ENCODE data around the gene HPCA. TPM values are rescaled to one million over a fixed set of nuclear protein-coding genes. Genes with fewer than 3 reads are reported as not detected.

Gene HPCA
- total and polyA plus RNA-seq, 7 donors, result 1.2 to 1.9 (median 1.8) TPM; not detected in 4

DNA sequence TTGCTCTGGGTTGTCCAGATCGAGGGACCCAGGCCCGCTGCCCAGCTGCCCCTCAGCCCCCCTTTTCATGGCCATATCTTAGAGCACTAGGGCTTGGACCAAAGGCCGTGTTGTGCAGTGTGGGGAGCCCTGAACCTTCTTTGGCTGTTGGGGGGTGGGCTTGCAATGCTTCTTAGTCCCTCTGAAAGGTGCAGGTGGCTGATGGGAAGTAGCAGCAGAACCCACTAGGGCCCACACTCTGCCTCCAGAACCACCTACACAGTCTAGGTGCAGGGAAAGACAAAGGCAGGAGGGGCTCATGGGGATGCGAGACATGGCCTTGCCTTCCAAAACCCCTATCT, 2.3 kb upstream of the HPCA start:
- Histone ChIP-seq H3K4me3 (no peak overlapping the region), H3K9me3 (no peaks in the 10 kb centered on the region), H3K4me1 (peaks cover 0 to 15% (median 15%) of the 10 kb centered on the region in 4 donors), H3K36me3 (no peaks in the 10 kb centered on the region), H3K27ac (no peak overlapping the region), H3K27me3 (peaks cover 16 to 39% (median 35%) of the 10 kb centered on the region in 3 donors)
- TF ChIP-seq POLR2AphosphoS5 (IDR thresholded peaks at IDR 0.05) (no peak), POLR2A (IDR thresholded peaks at IDR 0.05) (no peak), EP300 (IDR thresholded peaks at IDR 0.05) (no peak)
- TF ChIP-seq, protein P1, sequence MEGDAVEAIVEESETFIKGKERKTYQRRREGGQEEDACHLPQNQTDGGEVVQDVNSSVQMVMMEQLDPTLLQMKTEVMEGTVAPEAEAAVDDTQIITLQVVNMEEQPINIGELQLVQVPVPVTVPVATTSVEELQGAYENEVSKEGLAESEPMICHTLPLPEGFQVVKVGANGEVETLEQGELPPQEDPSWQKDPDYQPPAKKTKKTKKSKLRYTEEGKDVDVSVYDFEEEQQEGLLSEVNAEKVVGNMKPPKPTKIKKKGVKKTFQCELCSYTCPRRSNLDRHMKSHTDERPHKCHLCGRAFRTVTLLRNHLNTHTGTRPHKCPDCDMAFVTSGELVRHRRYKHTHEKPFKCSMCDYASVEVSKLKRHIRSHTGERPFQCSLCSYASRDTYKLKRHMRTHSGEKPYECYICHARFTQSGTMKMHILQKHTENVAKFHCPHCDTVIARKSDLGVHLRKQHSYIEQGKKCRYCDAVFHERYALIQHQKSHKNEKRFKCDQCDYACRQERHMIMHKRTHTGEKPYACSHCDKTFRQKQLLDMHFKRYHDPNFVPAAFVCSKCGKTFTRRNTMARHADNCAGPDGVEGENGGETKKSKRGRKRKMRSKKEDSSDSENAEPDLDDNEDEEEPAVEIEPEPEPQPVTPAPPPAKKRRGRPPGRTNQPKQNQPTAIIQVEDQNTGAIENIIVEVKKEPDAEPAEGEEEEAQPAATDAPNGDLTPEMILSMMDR (IDR thresholded peaks at IDR 0.05), result no peak
- DNase-seq, result no peak
- intact Hi-C loops (cut with DNase I), result no loop called here
- 67 to 72% methylated on average over 4 of the region's 4 CpGs for WGBS, 2 donors

DNA sequence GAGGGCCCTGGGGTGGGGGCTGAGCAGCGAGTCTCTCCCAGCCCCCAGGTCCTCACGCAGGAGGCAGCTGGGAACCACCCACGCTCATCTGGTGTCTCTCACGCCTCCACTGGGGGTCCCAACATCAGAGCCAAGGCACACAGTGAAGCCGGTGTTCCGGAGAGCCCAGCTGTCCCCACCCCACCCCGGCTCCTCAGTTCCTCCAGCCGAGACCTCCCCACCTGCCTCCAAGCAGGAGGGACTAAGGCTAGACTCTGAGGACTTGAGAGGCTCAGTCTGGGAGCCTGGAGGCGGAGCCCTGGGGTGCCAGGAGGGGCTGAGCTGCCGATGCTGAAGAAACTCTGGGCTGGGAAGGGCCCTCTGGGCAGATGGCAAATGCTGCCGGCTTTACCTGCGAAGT, 1.6 kb upstream of the HPCA start:
- Histone ChIP-seq H3K4me1 (peaks cover 0 to 15% (median 15%) of the 10 kb centered on the region in 4 donors), H3K9me3 (no peaks in the 10 kb centered on the region), H3K27me3 (peaks cover 16 to 39% (median 35%) of the 10 kb centered on the region in 3 donors), H3K4me3 (no peak overlapping the region), H3K27ac (no peak overlapping the region), H3K36me3 (no peaks in the 10 kb centered on the region)
- no peak for DNase-seq
- intact Hi-C loops (cut with DNase I), result no loop called here
- TF ChIP-seq, protein P1 (IDR thresholded peaks at IDR 0.05), result no peak
- no peak for TF ChIP-seq POLR2A (IDR thresholded peaks at IDR 0.05)
- TF ChIP-seq POLR2AphosphoS5 (IDR thresholded peaks at IDR 0.05), result no peak
- 50 to 65% methylated on average over 12 of the region's 12 CpGs for WGBS, 2 donors

DNA sequence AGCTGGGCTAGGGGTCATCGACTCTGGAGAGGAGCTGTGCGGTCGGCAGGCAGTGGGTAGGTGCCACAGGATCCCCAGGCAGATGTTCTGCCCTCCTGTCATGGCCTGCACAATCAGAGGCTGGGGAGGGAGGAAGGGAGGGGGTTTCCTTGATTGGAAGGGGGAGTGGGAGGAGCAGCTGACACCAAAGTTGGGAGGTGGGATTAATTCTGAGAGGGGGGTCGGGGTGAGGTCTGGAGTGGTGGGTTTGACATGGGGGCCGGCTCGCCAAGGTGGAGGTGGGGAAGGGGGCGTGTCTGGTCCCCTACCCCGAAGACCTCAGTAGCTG, 651 bp upstream of the HPCA start:
- H3K27ac ChIP-seq, result no peak overlapping the region
- H3K9me3 ChIP-seq, result no peaks in the 10 kb centered on the region
- no peak for DNase-seq
- intact Hi-C loops (cut with DNase I), result no loop called here
- WGBS, 2 donors, result 19 to 22% methylated on average over 8 of the region's 8 CpGs
- H3K36me3 ChIP-seq, result no peaks in the 10 kb centered on the region
- no peak overlapping the region for H3K4me3 ChIP-seq
- H3K27me3 ChIP-seq, result peaks cover 16 to 43% (median 36%) of the 10 kb centered on the region in 3 donors
- H3K4me1 ChIP-seq, result peaks cover 0 to 15% (median 15%) of the 10 kb centered on the region in 4 donors
- TF ChIP-seq, protein P1 (IDR thresholded peaks at IDR 0.05), result no peak
- TF ChIP-seq EP300 (IDR thresholded peaks at IDR 0.05) (no peak), POLR2A (IDR thresholded peaks at IDR 0.05) (no peak), POLR2AphosphoS5 (IDR thresholded peaks at IDR 0.05) (no peak)

DNA sequence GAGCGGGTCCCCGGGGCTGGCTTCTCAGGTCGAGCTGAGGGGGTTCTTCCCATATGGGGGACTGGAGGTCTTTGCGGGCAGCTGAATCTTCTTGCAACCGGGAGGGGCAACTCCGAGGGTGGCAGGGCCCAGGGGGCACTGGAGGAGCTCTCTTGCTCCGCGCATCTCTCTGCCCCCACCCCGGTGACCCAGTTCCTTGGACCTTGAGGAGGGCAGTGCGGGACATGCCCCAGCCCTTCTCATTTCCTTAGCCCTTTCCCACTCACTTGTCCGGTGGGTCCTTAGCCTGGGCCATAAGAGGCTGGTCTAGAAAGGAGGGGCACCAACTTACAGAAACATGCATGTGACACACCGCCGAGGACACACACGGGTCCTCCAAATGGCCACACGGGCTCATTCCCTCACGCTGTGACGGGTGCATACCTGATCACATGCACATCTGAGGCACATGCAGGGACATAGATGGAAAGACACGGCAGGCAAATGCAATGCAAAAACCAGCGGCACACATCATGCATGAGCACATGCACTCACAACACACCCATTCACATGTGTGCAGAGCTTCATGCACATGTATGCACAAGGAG, 630 bp downstream of the HPCA start:
- Histone ChIP-seq H3K9me3 (no peaks in the 10 kb centered on the region), H3K4me3 (no peak overlapping the region), H3K4me1 (peaks cover 0 to 15% (median 12%) of the 10 kb centered on the region in 4 donors), H3K36me3 (no peaks in the 10 kb centered on the region), H3K27ac (no peak overlapping the region), H3K27me3 (peaks cover 16 to 56% (median 44%) of the 10 kb centered on the region in 3 donors)
- intact Hi-C loops (cut with DNase I), result no loop called here
- WGBS, 2 donors, result 43 to 48% methylated on average over 19 of the region's 19 CpGs
- TF ChIP-seq POLR2AphosphoS5 (IDR thresholded peaks at IDR 0.05) (no peak), POLR2A (IDR thresholded peaks at IDR 0.05) (no peak), EP300 (IDR thresholded peaks at IDR 0.05) (no peak)
- TF ChIP-seq, protein P1 (IDR thresholded peaks at IDR 0.05), result no peak
- no peak for DNase-seq

DNA sequence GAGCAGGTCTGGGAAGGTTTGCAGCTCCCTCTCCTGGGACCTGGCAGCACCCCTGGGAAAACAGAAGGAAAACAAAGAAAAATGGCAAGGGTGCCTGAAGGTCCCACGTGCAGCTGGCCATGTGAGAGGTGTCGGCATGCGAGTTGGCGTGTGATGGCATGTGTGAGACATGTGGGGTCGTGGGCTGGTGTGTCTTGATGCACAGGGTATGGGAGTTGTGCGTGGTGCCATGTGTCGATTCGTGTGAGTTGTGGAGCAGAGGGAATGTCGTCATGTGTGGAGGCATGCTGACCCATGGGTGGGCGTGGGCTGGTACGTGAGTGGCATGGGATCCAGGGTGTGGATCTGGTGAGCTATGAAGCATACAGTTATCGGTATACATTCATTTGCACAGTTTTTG, 1.3 kb downstream of the HPCA start:
- peaks cover 0 to 10% (median 7%) of the 10 kb centered on the region in 4 donors for H3K4me1 ChIP-seq
- H3K36me3 ChIP-seq, result no peaks in the 10 kb centered on the region
- WGBS, 2 donors, result 80 to 81% methylated on average over 12 of the region's 12 CpGs
- intact Hi-C loops (cut with DNase I), result no loop called here
- no peaks in the 10 kb centered on the region for H3K9me3 ChIP-seq
- no peak for DNase-seq
- peaks cover 19 to 63% (median 50%) of the 10 kb centered on the region in 3 donors for H3K27me3 ChIP-seq
- no peak overlapping the region for H3K27ac ChIP-seq
- no peak overlapping the region for H3K4me3 ChIP-seq
- TF ChIP-seq, protein P1 (IDR thresholded peaks at IDR 0.05), result no peak
- TF ChIP-seq EP300 (IDR thresholded peaks at IDR 0.05), result no peak
- TF ChIP-seq POLR2AphosphoS5 (IDR thresholded peaks at IDR 0.05), result no peak
- TF ChIP-seq POLR2A (IDR thresholded peaks at IDR 0.05), result no peak
